BLaER1 (cell line): Measurements from ENCODE around the gene PSMD8.

ENCODE experiments used
- H3K27ac ChIP-seq: shearing (Covaris generic); formaldehyde crosslinking; 2 replicates; pipeline ENCODE4 v1.8.1; 2022
- H3K27me3 ChIP-seq: shearing (Covaris generic); formaldehyde crosslinking; 2 replicates; pipeline ENCODE4 v1.8.1; 2022
- H3K36me3 ChIP-seq: shearing (Covaris generic); formaldehyde crosslinking; 2 replicates; pipeline ENCODE4 v1.8.1; 2022
- H3K4me1 ChIP-seq: shearing (Covaris generic); formaldehyde crosslinking; 2 replicates; pipeline ENCODE4 v1.8.1; 2022
- H3K4me2 ChIP-seq: shearing (Covaris generic); formaldehyde crosslinking; 2 replicates; pipeline ENCODE4 v1.8.1; 2022
- H3K4me3 ChIP-seq: shearing (Covaris generic); formaldehyde crosslinking; 2 replicates; pipeline ENCODE4 v1.8.1; 2022
- H3K9ac ChIP-seq: shearing (Covaris generic); formaldehyde crosslinking; 2 replicates; pipeline ENCODE4 v1.8.1; 2022
- H3K9me3 ChIP-seq: shearing (Covaris generic); formaldehyde crosslinking; 2 replicates; pipeline ENCODE4 v1.8.1; 2022
- H4K20me1 ChIP-seq: shearing (Covaris generic); formaldehyde crosslinking; 2 replicates; pipeline ENCODE4 v1.8.1; 2022
- Cebpa-rat ChIP-seq: shearing (Covaris generic); IDR thresholded peaks from 2 replicates; pipeline ENCODE4 v1.8.1; 2022

PSMD8 gene

GRCh38 chr19:38386300-38386970 is 12.1 kb downstream of the PSMD8 start:
- Histone ChIP-seq H3K9ac (peak overlapping the region; percentile 65; the same call in 1 of the 2 replicates), H3K9me3 (no peaks in the 10 kb centered on the region), H3K27me3 (peaks cover 75% of the 10 kb centered on the region), H3K4me3 (peak overlapping the region; percentile 68), H4K20me1 (peaks cover 69% of the 10 kb centered on the region), H3K4me2 (peak overlapping the region; percentile 91), H3K36me3 (peaks cover 50% of the 10 kb centered on the region), H3K27ac (no peak overlapping the region), H3K4me1 (peaks cover 32% of the 10 kb centered on the region)
- no peak for TF ChIP-seq Cebpa-rat

- H3K9me3 ChIP-seq = no peaks in the 10 kb centered on the region
- H3K4me1 ChIP-seq = peaks cover 32% of the 10 kb centered on the region
- H3K9ac ChIP-seq = peak overlapping the region; percentile 65
- peaks cover 44% of the 10 kb centered on the region for H3K36me3 ChIP-seq
- peaks cover 81% of the 10 kb centered on the region for H3K27me3 ChIP-seq
- H3K27ac ChIP-seq = no peak overlapping the region
- H3K4me2 ChIP-seq = peak overlapping the region; percentile 91
- peak overlapping the region; percentile 68 for H3K4me3 ChIP-seq
- H4K20me1 ChIP-seq = peaks cover 66% of the 10 kb centered on the region
- no peak for TF ChIP-seq Cebpa-rat
Measured at GRCh38 chr19:38386971-38387549, 12.7 kb downstream of the PSMD8 start.

DNA sequence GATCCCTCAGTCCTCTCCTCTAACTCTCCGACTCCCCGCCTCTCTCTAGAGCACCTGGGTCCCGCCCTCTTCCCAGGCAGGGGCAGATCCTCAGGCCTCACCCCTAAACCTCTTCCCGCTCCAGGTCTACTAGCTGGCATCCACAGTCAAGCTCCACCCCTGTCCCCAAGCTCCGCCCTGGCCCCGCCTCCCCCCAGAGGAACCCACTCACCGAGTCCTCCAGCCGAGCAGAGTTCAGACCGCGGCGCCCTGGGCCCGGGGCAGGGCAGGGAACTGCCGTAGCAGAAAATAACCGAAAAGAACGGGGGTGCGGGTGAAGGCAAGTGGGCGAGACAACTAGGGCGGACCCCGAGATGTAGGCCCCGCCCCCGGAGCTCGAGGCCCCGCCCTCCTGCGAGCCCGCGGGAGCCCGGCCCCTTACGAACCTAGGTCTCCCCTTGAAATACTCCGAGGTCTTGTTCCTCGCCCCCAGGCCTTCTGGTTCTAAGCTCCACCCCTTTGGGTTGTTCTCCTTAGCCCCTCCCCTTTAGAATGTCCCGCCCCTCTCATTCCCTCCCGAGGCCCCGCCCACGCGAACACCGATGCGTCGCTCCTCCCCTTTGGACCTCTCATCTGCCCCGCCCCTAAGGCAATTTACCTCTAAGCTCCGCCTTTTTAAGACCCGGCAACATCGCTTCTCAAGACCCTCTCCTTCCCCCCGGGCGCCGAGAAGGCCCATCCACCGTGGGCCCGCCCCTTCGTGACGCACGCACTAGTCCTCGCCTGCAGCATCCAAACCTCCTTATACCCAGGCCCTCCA is 13.4 kb downstream of the PSMD8 start, which contains the start of gene GGN:
GGN (minus strand) TSS at position 485 of the 799 bp plus-strand sequence. CDS start 773 bp downstream, outside the sequence.
- peak within 1 kb of the TSS; percentile 65 for H3K9ac ChIP-seq
- H3K27ac ChIP-seq = no peak within 1 kb of the TSS
- no peak for TF ChIP-seq Cebpa-rat
- H3K27me3 ChIP-seq = peaks cover 88% of the 10 kb centered on the region
- no peaks in the 10 kb centered on the region for H3K9me3 ChIP-seq
- peaks cover 32% of the 10 kb centered on the region for H3K4me1 ChIP-seq
- H3K4me2 ChIP-seq = peak within 1 kb of the TSS; percentile 91
- peak within 1 kb of the TSS; percentile 68 for H3K4me3 ChIP-seq
- peaks cover 63% of the 10 kb centered on the region for H4K20me1 ChIP-seq
- peaks cover 37% of the 10 kb centered on the region for H3K36me3 ChIP-seq

- H3K4me1 ChIP-seq = peaks cover 32% of the 10 kb centered on the region
- TF ChIP-seq Cebpa-rat = no peak
- peak within 1 kb of the TSS; percentile 65 for H3K9ac ChIP-seq
- peak within 1 kb of the TSS; percentile 68 for H3K4me3 ChIP-seq
- H4K20me1 ChIP-seq = peaks cover 59% of the 10 kb centered on the region
- H3K4me2 ChIP-seq = peak within 1 kb of the TSS; percentile 91
- H3K27ac ChIP-seq = no peak within 1 kb of the TSS
- peaks cover 30% of the 10 kb centered on the region for H3K36me3 ChIP-seq
- no peaks in the 10 kb centered on the region for H3K9me3 ChIP-seq
- H3K27me3 ChIP-seq = peaks cover 96% of the 10 kb centered on the region
Measured at GRCh38 chr19:38388349-38389100, 14.2 kb downstream of the PSMD8 start, which contains the start of gene SPRED3. SPRED3 (plus strand) TSS chr19:38388697; CDS start chr19:38390303, 1,606 bp downstream.

DNA sequence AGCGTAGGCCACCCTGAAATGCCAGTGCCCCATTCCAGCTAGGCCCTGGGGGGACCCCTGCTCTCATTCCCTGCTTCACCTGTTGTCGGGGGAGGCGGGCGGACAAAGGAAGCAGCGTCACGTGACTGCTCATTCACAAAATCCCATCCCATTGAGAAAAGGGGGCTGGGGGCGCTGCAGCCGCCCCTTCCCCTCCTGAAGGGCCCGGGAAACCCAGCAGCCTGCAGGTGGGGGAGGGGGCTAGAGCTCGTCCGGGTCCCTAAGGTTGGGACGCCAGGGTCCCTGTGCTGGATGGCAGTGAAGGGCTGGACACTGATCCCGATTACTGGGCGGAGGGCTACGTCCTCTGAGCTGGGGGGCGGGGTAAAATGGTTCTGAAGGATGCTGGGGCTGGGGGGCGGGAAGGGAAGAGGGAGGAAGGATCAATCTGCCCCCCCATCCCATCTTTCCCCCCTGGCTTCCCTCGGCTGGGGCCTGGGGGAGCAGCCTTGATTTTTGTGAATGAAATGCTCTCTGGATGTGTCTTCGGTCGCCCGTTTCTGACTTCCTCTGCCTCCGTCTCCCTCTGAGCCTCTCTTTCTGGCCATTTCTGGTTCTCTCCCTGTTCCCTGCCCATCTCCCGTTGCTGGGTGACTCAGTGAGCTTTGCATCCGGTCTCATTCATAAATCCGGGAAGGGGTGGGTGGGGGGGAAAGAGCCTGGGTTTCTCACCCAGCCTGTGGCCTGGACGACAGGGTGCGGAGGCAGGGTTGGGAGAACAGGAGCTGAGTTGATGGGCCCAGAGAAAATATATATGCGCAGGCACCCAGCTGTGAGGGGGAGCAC is 14.9 kb downstream of the PSMD8 start:
- no peak for TF ChIP-seq Cebpa-rat
- Histone ChIP-seq H3K27ac (no peak overlapping the region), H3K27me3 (peaks cover 100% of the 10 kb centered on the region), H3K9me3 (no peaks in the 10 kb centered on the region), H3K4me1 (peaks cover 32% of the 10 kb centered on the region), H3K36me3 (peaks cover 22% of the 10 kb centered on the region), H4K20me1 (peaks cover 59% of the 10 kb centered on the region), H3K4me2 (peak overlapping the region; percentile 91), H3K4me3 (peak overlapping the region; percentile 68), H3K9ac (no peak overlapping the region)

- Histone ChIP-seq H3K4me3 (no peak overlapping the region), H3K9ac (no peak overlapping the region), H3K9me3 (peaks cover 8% of the 10 kb centered on the region; the same call in 1 of the 2 replicates), H3K27ac (no peak overlapping the region), H3K4me2 (no peak overlapping the region), H4K20me1 (peaks cover 57% of the 10 kb centered on the region), H3K4me1 (peaks cover 30% of the 10 kb centered on the region), H3K36me3 (peaks cover 12% of the 10 kb centered on the region), H3K27me3 (peaks cover 100% of the 10 kb centered on the region)
- no peak for TF ChIP-seq Cebpa-rat
Measured at GRCh38 chr19:38389957-38390924, 15.9 kb downstream of the PSMD8 start.

- H3K4me3 ChIP-seq = no peak overlapping the region
- H3K4me2 ChIP-seq = no peak overlapping the region
- no peak overlapping the region for H3K27ac ChIP-seq
- H3K27me3 ChIP-seq = peaks cover 100% of the 10 kb centered on the region
- peaks cover 22% of the 10 kb centered on the region for H3K9me3 ChIP-seq
- TF ChIP-seq Cebpa-rat = no peak
- H4K20me1 ChIP-seq = peaks cover 39% of the 10 kb centered on the region
- no peaks in the 10 kb centered on the region for H3K36me3 ChIP-seq
- H3K9ac ChIP-seq = no peak overlapping the region
- peaks cover 12% of the 10 kb centered on the region for H3K4me1 ChIP-seq
Measured at GRCh38 chr19:38391911-38392464, 17.6 kb downstream of the PSMD8 start.
